Activated CD8-positive, alpha-beta memory T cell treated with anti-CD3 and anti-CD28 coated beads, Interleukin-2, amount 50 U/mL, for 1 hour (primary cell): ENCODE data around the gene LGALS9B.
"Not testable (repeated sequence)": the region's sequence is repeated elsewhere in the genome, so short reads cannot be mapped to it uniquely, and the experiment has no call there.

ENCODE experiments used
- DNase-seq: peaks from one replicate; pipeline ENCODE4 v3.0.0-alpha.2; 2020; ENCODE audit errors: extremely low read depth

The LGALS9B gene

GRCh38 chr17:20416381-20416911 is 50.9 kb downstream of the LGALS9B start:
- not testable (repeated sequence) for DNase-seq

DNA sequence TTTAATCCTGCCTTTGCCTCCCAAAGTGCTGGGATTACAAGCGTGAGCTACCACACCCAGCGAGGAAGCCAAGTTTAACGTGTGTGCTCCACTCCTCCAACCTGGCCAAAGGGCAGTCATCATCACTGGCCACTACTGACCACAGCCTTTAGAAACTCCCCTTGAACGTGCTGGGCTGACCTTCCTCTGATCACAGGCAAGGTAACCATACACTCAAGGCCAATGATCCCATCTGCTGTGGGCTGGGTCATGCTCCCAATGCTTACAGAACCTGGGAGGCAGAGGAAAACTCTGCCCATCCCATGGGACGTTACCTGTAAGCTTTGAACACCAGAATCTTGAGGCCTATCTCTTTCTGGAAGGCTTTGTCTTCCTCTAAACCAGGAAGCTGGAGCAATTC is 51.9 kb downstream of the LGALS9B start:
- DNase-seq, result not testable (repeated sequence)

GRCh38 chr17:20401306-20402022 is 65.9 kb downstream of the LGALS9B start:
- DNase-seq, result not testable (repeated sequence)

DNA sequence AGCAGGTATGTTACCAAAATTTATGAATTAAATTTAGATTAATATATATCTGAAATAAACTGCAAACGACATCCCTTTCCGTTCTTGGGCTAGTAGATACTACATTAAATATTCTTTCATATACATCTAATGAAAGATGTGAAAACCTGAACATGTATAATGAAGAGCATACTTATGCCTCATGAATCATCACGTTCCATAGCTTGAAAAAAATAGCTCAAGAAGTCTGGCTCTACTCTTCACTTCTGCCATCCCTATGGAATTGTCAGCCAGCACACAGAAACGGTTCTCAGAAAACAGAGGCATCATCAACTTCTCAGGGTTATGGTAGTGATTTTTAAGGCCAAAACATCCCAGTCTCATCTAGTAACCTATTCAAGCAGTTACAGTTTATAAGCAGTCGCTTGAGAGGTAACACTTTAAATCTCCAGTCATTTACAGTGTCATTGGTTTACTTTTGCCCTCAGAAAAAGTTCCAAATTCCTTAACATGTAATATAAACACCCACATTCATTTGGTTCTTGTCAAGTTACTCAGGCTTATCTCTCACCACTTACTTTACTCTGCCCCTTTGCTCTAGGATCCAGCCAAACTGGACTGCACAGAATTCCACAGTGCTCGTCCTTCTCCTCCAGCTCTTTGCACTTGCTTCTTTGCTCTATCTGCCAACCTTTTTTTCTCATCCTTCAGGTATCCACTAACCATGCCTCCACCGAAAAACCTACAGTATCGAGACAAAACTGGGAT is 66.6 kb downstream of the LGALS9B start:
- DNase-seq, result not testable (repeated sequence)
